Measurements from ENCODE around the gene ZNF41. TPM values are rescaled to one million over a fixed set of nuclear protein-coding genes. Genes with fewer than 3 reads are reported as not detected.

Gene ZNF41
- total and polyA plus RNA-seq, 2 of the 8 experiments (the other 6 are each of a cell fraction or from before 2014, with no cell fraction given), result 1.8 to 5.3 TPM

- Histone ChIP-seq H3K56ac (replicated peaks; ENCODE audit: insufficient read length, low read depth, low read length) (no peak overlapping the region), H3K4me1 (replicated peaks in 1 of 4; ENCODE audit: control insufficient read depth in 3 of 4, insufficient read depth in 4 of 4, low read length in 3 of 4) (peaks cover 0 to 12% (median 8%) of the 10 kb centered on the region in 4 experiments; a peak in 3 of 7 replicates), H3K27ac (ENCODE audit: low read depth, low read length) (no peak overlapping the region), H2BK120ac (replicated peaks; ENCODE audit: low read depth, low read length) (no peak overlapping the region), H3K79me1 (ENCODE audit: low read depth, low read length) (no peaks in the 10 kb centered on the region), H4K5ac (ENCODE audit: insufficient read length, low read depth, low read length) (no peak overlapping the region), H3K79me2 (ENCODE audit: control insufficient read depth in 1 of 2, insufficient read depth in 2 of 2, low read length in 2 of 2) (no peaks in the 10 kb centered on the region), H4K8ac (ENCODE audit: extremely low read depth, insufficient read depth, low read length) (no peak overlapping the region), H3K9me3 (ENCODE audit: insufficient read depth in 2 of 2, low read depth in 1 of 2, low read length in 1 of 2) (no peaks in the 10 kb centered on the region), H4K20me1 (replicated peaks in 1 of 2; ENCODE audit: control insufficient read depth in 1 of 2, insufficient read depth in 2 of 2, low read length in 2 of 2) (no peaks in the 10 kb centered on the region), H3K23me2 (ENCODE audit: low read depth, low read length) (no peaks in the 10 kb centered on the region), H3K4ac (replicated peaks; ENCODE audit: insufficient read length, low read depth, low read length) (no peak overlapping the region), H2AK5ac (ENCODE audit: low read depth, low read length) (no peak overlapping the region), H3K14ac (ENCODE audit: insufficient read length) (no peak overlapping the region), H3K23ac (ENCODE audit: insufficient read length) (no peak overlapping the region), H3K4me2 (ENCODE audit: insufficient read depth in 1 of 2, low read depth in 2 of 2, low read length in 2 of 2) (peak overlapping the region in 1 of 2 experiments; percentile 2; a peak in 1 of 4 replicates), H3K18ac (ENCODE audit: extremely low read depth, low read length) (no peak overlapping the region), H2AFZ (ENCODE audit: low read length) (no peak overlapping the region), H2BK5ac (ENCODE audit: low read depth, low read length) (no peak overlapping the region), H3K27me3 (replicated peaks in 1 of 4; ENCODE audit: control insufficient read depth in 3 of 4, extremely low read depth in 1 of 4, insufficient read depth in 3 of 4, low read length in 3 of 4) (no peaks in the 10 kb centered on the region), H3K36me3 (ENCODE audit: control insufficient read depth in 2 of 4, insufficient read depth in 4 of 4, low read length in 3 of 4) (no peaks in the 10 kb centered on the region), H2BK20ac (ENCODE audit: low read length) (no peak overlapping the region), H4K91ac (replicated peaks; ENCODE audit: insufficient read length, low read length) (no peak overlapping the region), H3K4me3 (ENCODE audit: extremely low read depth in 1 of 4, insufficient read depth in 2 of 4, low read depth in 3 of 4, low read length in 4 of 4) (no peak overlapping the region), H3K9ac (replicated peaks in 1 of 4; ENCODE audit: extremely low read depth in 1 of 4, low read depth in 3 of 4, low read length in 3 of 4) (no peak overlapping the region), H2BK12ac (ENCODE audit: low read depth, low read length) (no peak overlapping the region), H2BK15ac (ENCODE audit: low read length) (no peak overlapping the region)
- CTCF ChIA-PET (ENCODE audit: partially characterized antibody), result interaction anchor here (0.6 kb wide), 1 partner anchor 705 kb away, joined by 3 read pairs; no protein-coding TSS in a partner anchor
- no peak for DNase-seq (ENCODE audit: low read depth in 1 of 2, low spot score in 2 of 2)
- POLR2A ChIA-PET (ENCODE audit: partially characterized antibody), result no interaction called here
- FAIRE-seq, result no peak
- WGBS, 2 experiments (ENCODE audit: extremely low coverage in 1 of 2, insufficient coverage in 1 of 2, insufficient read length in 1 of 2, insufficient replicate concordance in 2 of 2, low coverage in 1 of 2, low lambda C conversion rate in 2 of 2, missing lambda C conversion rate in 1 of 2), result 68% methylated on average over 5 of the region's 5 CpGs; no CpG with 5 or more reads in 1 of the 2 experiments
- TF ChIP-seq SP4 (IDR thresholded peaks at IDR 0.05; ENCODE audit: low read length) (no peak), CREB1 (IDR thresholded peaks at IDR 0.05) (no peak), CHD1 (IDR thresholded peaks at IDR 0.05; ENCODE audit: low read depth, low read length) (no peak), JUND (IDR thresholded peaks at IDR 0.05; ENCODE audit: low read length) (no peak), HDAC2 (IDR thresholded peaks at IDR 0.05; ENCODE audit: borderline replicate concordance in 1 of 2, low read depth in 2 of 2, low read length in 2 of 2) (no peak), EZH2 (IDR thresholded peaks at IDR 0.05; ENCODE audit: low read depth, low read length, severe bottlenecking) (no peak), RFX5 (IDR thresholded peaks at IDR 0.05; ENCODE audit: borderline replicate concordance, low read depth, low read length) (no peak), JUN (IDR thresholded peaks at IDR 0.05; ENCODE audit: low read depth, low read length) (no peak), PHF8 (conservative IDR thresholded peaks at IDR 0.05; ENCODE audit: low read depth, low read length) (no peak), GTF2F1 (IDR thresholded peaks at IDR 0.05; ENCODE audit: borderline replicate concordance, low read depth, low read length) (no peak), RAD21 (IDR thresholded peaks at IDR 0.05 in 1 of 2, conservative IDR thresholded peaks at IDR 0.05 in 1 of 2; ENCODE audit: low read depth in 2 of 2, low read length in 2 of 2) (no peak), CEBPB (IDR thresholded peaks at IDR 0.05; ENCODE audit: low read depth, low read length) (no peak)
These were observed 20.1 kb upstream of the ZNF41 start for GRCh38 chrX:47503151-47503550.

All from H1 (cell line).